IMR-90 (cell line): Measurements from ENCODE around the gene VDAC1. TPM values are rescaled to one million over a fixed set of nuclear protein-coding genes. Genes with fewer than 3 reads are reported as not detected.

Source experiments
- ATAC-seq: fragments of 200-7000 bp; cut with Tn5 transposase; 2 replicates; pipeline ENCODE4 v1.9.1; 2020; ENCODE audit warnings: low read depth, mild to moderate bottlenecking, moderate library complexity
- BruUV-seq: library from RNA; stranded (reverse); fragments of 400-500 nt; replicated peaks from 2 replicates; lab custom pipeline; 2021; lab: Mats Ljungman, UMichigan
- CTCF ChIA-PET: fragments of 300-600 bp; formaldehyde crosslinking; extraction: SDS; loops from one replicate; lab custom pipeline; 2021; ENCODE audit warnings: antibody characterized with exemption; lab: Yijun Ruan, JAX
- POLR2A ChIA-PET: fragments of 300-600 bp; sonication (Branson Sonifier 250); formaldehyde crosslinking; loops from one replicate; lab custom pipeline; 2022; ENCODE audit warnings: antibody characterized with exemption; ENCODE audit not compliant: unreplicated experiment; lab: Charles Lee
- DNase-seq: peaks from one replicate; pipeline ENCODE4 v3.0.0; 2013
- H2AFZ ChIP-seq: replicated peaks from 2 replicates; pipeline ENCODE3; 2013; ENCODE audit warnings: low read length, mild to moderate bottlenecking; ENCODE audit not compliant: poor library complexity
- H2AK5ac ChIP-seq: 2 replicates; pipeline ENCODE4 v1.6.1; 2013; ENCODE audit warnings: low read depth, low read length, inconsistent platforms
- H2AK9ac ChIP-seq: replicated peaks from 2 replicates; pipeline ENCODE3; 2013; ENCODE audit warnings: mild to moderate bottlenecking, low read depth, low read length, moderate library complexity; ENCODE audit not compliant: poor library complexity
- H2BK120ac ChIP-seq: 2 replicates; pipeline ENCODE4 v1.6.1; 2013; ENCODE audit warnings: low read depth, low read length, inconsistent platforms
- H2BK15ac ChIP-seq: 3 replicates; pipeline ENCODE4 v1.6.1; 2013; ENCODE audit warnings: low read depth, low read length, inconsistent platforms
- H2BK20ac ChIP-seq: 2 replicates; pipeline ENCODE4 v1.6.1; 2013; ENCODE audit warnings: low read depth, mild to moderate bottlenecking, inconsistent platforms, low read length, moderate library complexity
- H2BK5ac ChIP-seq: 2 replicates; pipeline ENCODE4 v1.6.1; 2013; ENCODE audit warnings: mild to moderate bottlenecking, low read depth, low read length, inconsistent platforms; ENCODE audit not compliant: poor library complexity, severe bottlenecking
- H3K14ac ChIP-seq: replicated peaks from 2 replicates; pipeline ENCODE4 v1.6.1; 2013; ENCODE audit warnings: low read depth, low read length, inconsistent platforms
- H3K18ac ChIP-seq: 2 replicates; pipeline ENCODE4 v1.6.1; 2013; ENCODE audit warnings: low read depth, low read length, control low read depth
- H3K23ac ChIP-seq: 2 replicates; pipeline ENCODE4 v1.6.1; 2013; ENCODE audit warnings: low read depth, low read length, inconsistent platforms
- H3K27ac ChIP-seq: 2 replicates; pipeline ENCODE4 v1.5.1; 2013; ENCODE audit warnings: mild to moderate bottlenecking, control low read depth, low read length; ENCODE audit not compliant: insufficient read depth
- H3K27me3 ChIP-seq: 2 replicates; pipeline ENCODE4 v1.6.1; 2013; ENCODE audit warnings: low read length; ENCODE audit not compliant: control insufficient read depth, insufficient read depth
- H3K36me3 ChIP-seq: 2 replicates; pipeline ENCODE4 v1.6.1; 2013; ENCODE audit warnings: low read length, mixed read lengths; ENCODE audit not compliant: control insufficient read depth, insufficient read depth
- H3K4ac ChIP-seq: 2 replicates; pipeline ENCODE4 v1.6.1; 2013; ENCODE audit warnings: low read depth, low read length, inconsistent platforms
- H3K4me1 ChIP-seq: 2 replicates; pipeline ENCODE4 v1.6.1; 2013; ENCODE audit warnings: low read length, mixed read lengths; ENCODE audit not compliant: control insufficient read depth, insufficient read depth
- H3K4me2 ChIP-seq: 2 replicates; pipeline ENCODE4 v1.6.1; 2013; ENCODE audit warnings: low read depth, mild to moderate bottlenecking, control low read depth, low read length, moderate library complexity
- H3K4me3 ChIP-seq: 2 replicates; pipeline ENCODE4 v1.5.1; 2013; ENCODE audit warnings: low read depth, mild to moderate bottlenecking, control low read depth, low read length, moderate library complexity; ENCODE audit not compliant: insufficient read depth
- H3K56ac ChIP-seq: 2 replicates; pipeline ENCODE4 v1.6.1; 2013; ENCODE audit warnings: low read length, inconsistent platforms; ENCODE audit not compliant: insufficient read depth; ENCODE audit errors: extremely low read depth
- H3K79me1 ChIP-seq, 2 experiments: 2 replicates each; pipeline ENCODE4 v1.6.1; 2013; ENCODE audit warnings: low read length in 2 of 2, inconsistent platforms in 1 of 2, low read depth in 1 of 2
- H3K9ac ChIP-seq: 2 replicates; pipeline ENCODE4 v1.6.1; 2013; ENCODE audit warnings: low read depth, low read length, control low read depth
- H3K9me1 ChIP-seq: 2 replicates; pipeline ENCODE4 v1.6.1; 2013; ENCODE audit warnings: low read length, inconsistent platforms; ENCODE audit not compliant: insufficient read depth
- H3K9me3 ChIP-seq: 2 replicates; pipeline ENCODE4 v1.6.1; 2013; ENCODE audit warnings: low read length; ENCODE audit not compliant: control insufficient read depth, insufficient read depth
- H4K20me1 ChIP-seq: 2 replicates; pipeline ENCODE4 v1.6.1; 2013; ENCODE audit warnings: low read length, inconsistent platforms; ENCODE audit not compliant: insufficient read depth
- H4K5ac ChIP-seq: 2 replicates; pipeline ENCODE4 v1.6.1; 2013; ENCODE audit warnings: mild to moderate bottlenecking, low read depth, low read length, control low read depth
- H4K8ac ChIP-seq, 2 experiments: 2 replicates each; pipeline ENCODE4 v1.6.1; 2013; ENCODE audit warnings: low read depth in 2 of 2, low read length in 2 of 2, control low read depth in 1 of 2, inconsistent platforms in 1 of 2
- H4K91ac ChIP-seq: 2 replicates; pipeline ENCODE4 v1.6.1; 2013; ENCODE audit warnings: low read depth, low read length, inconsistent platforms; ENCODE audit not compliant: insufficient read depth
- CHD1 ChIP-seq: IDR thresholded peaks from 2 replicates; pipeline ENCODE4 v1.6.1; 2012; ENCODE audit warnings: low read depth, low read length, improper control_type of control experiment
- WGBS, 2 experiments: methylation state at CpG; one replicate each; pipeline versions ENCODE4 v1.1.5 to v1.1.7; 2013; ENCODE audit warnings: missing lambda C conversion rate in 2 of 2; ENCODE audit not compliant: insufficient read length in 1 of 2; ENCODE audit errors: extremely low coverage in 2 of 2; 5-methylcytosine and 5-hydroxymethylcytosine counted together
- dilution Hi-C: fragments of 300-500 bp; cut with HindIII; formaldehyde crosslinking; loops from one replicate; pipeline ENCODE4 v1.14.3; 2018; ENCODE audit warnings: low sequenced_read_pairs; ENCODE audit not compliant: unreplicated experiment
- in situ Hi-C: fragments of 300-500 bp; cut with MboI; formaldehyde crosslinking; loops from 3 replicates; pipeline ENCODE4 v1.14.3; 2019; ENCODE audit warnings: low sequenced_read_pairs, inconsistent platforms, mixed read lengths
- intact Hi-C: fragments of 100-400 bp; cut with micrococcal nuclease; formaldehyde crosslinking; loops from 2 replicates; pipeline ENCODE4 v1.10.0; 2022
- polyA plus RNA-seq, 3 experiments: library from polyadenylated mRNA; depleted of rRNA; stranded (reverse); fragments of >200 nt; gene quantifications; 2 replicates each; pipeline ENCODE4 v1.2.3, GENCODE V29; 2012; ENCODE audit warnings: low replicate concordance in 1 of 3
- total RNA-seq: library from RNA; depleted of rRNA; stranded (reverse); fragments of >200 nt; gene quantifications from 2 replicates; pipeline ENCODE4 v1.2.3, GENCODE V29; 2012

VDAC1 gene
- total and polyA plus RNA-seq, 2 of the 4 experiments (the other 2 are of a cell fraction), result 289 to 365 TPM

DNA sequence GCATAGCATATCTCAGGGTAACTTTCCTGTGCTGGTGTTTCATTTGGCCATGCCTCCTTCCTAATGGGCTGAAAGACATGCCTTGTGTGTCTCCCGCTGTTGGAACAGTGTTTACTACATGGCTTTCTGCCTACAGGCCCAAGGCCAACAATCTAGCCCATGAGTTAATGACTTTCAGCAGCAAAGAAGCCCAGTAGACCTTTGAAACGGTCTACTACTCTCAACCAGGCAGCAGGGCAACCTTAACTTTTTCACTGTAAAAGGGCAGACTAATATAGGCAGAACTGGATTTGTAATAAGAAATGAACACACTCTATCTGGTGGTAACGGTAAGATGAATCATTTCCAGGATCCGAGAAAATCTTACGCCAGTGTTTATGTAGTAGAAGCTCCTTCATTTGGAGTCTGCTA lies 57.3 kb downstream of the VDAC1 start:
- Histone ChIP-seq H3K14ac (no peak overlapping the region), H2BK120ac (no peak overlapping the region), H3K79me1 (no peaks in the 10 kb centered on the region), H3K4me1 (0 out of 2 replicates have a peak, but pooled peaks cover 2% of the 10 kb centered on the region), H3K9ac (no peak overlapping the region), H2AFZ (peak overlapping the region; percentile 65), H3K23ac (no peak overlapping the region), H2BK20ac (0 out of 2 replicates have a peak overlapping the region, but pooled peaks have one; percentile 21), H4K20me1 (no peaks in the 10 kb centered on the region), H3K27ac (no peak overlapping the region), H3K27me3 (peaks cover 5% of the 10 kb centered on the region), H3K9me1 (peaks cover 5% of the 10 kb centered on the region; the same call in 1 of the 2 replicates), H4K8ac (no peak overlapping the region), H2BK15ac (no peak overlapping the region), H3K36me3 (no peaks in the 10 kb centered on the region), H4K5ac (no peak overlapping the region), H3K9me3 (no peaks in the 10 kb centered on the region), H3K4me3 (no peak overlapping the region), H2AK5ac (no peak overlapping the region), H3K4me2 (peak overlapping the region; percentile 35; the same call in 1 of the 2 replicates), H2AK9ac (no peak overlapping the region), H4K91ac (no peak overlapping the region), H3K18ac (no peak overlapping the region), H2BK5ac (peak overlapping the region; percentile 8), H3K56ac (no peak overlapping the region), H3K4ac (no peak overlapping the region)
- POLR2A ChIA-PET, result no interaction called here
- in situ Hi-C loops (loop anchor here (10.0 kb wide), 2 partner anchors 523 to 833 kb away; no protein-coding TSS in a partner anchor), intact Hi-C loops (loop anchor here (10.0 kb wide), 1 partner anchor 193 kb away; no protein-coding TSS in a partner anchor), dilution Hi-C loops (no loop called here)
- DNase-seq (peak; percentile 73), ATAC-seq (peak; percentile 55)
- WGBS, 2 experiments, result 13% methylated on average over 1 of the region's 5 CpGs; no CpG with 5 or more reads in 1 of the 2 experiments
- CTCF ChIA-PET, result no interaction called here
- no peak for TF ChIP-seq CHD1
- BruUV-seq, result no TSS peak
